A673 (cell line): ENCODE measurements around the gene ZNF142. TPM values are rescaled to one million over a fixed set of nuclear protein-coding genes. Genes with fewer than 3 reads are reported as not detected.
A peak's percentile ranks its signal among the peaks of the same experiment; 100 is the strongest.

Experiments used
- BruUV-seq: library from RNA; stranded (reverse); fragments of 400-500 nt; replicated peaks from 2 replicates; lab custom pipeline; 2021; lab: Mats Ljungman, UMichigan
- CTCF ChIA-PET: fragments of 300-600 bp; sonication (Branson Sonifier 250); formaldehyde crosslinking; loops from one replicate; lab custom pipeline; 2022; ENCODE audit warnings: antibody characterized with exemption; lab: Charles Lee
- POLR2A ChIA-PET: fragments of 300-600 bp; sonication (Branson Sonifier 250); formaldehyde crosslinking; loops from one replicate; lab custom pipeline; 2022; ENCODE audit warnings: antibody characterized with exemption; ENCODE audit not compliant: low non-redundant PET; lab: Charles Lee
- DNase-seq: peaks from one replicate; pipeline ENCODE4 v3.0.0-alpha.2; 2015; ENCODE audit warnings: low spot score
- H3K27ac ChIP-seq: fragments of 200-600 bp; sonication (generic); 2 replicates; pipeline ENCODE4 v1.5.1; 2016; ENCODE audit warnings: mixed run types, low read depth, mild to moderate bottlenecking, mixed read lengths, antibody characterized with exemption, low read length; ENCODE audit not compliant: poor library complexity, severe bottlenecking
- H3K27me3 ChIP-seq: fragments of 200-600 bp; sonication (generic); replicated peaks from 2 replicates; pipeline ENCODE4 v1.6.1; 2017; ENCODE audit warnings: mixed run types, low read depth, mild to moderate bottlenecking, mixed read lengths, antibody characterized with exemption, low read length; ENCODE audit not compliant: insufficient read depth, poor library complexity
- H3K36me3 ChIP-seq: fragments of 200-600 bp; sonication (generic); 2 replicates; pipeline ENCODE4 v1.6.1; 2016; ENCODE audit warnings: mixed run types, mild to moderate bottlenecking, mixed read lengths, antibody characterized with exemption, low read length; ENCODE audit not compliant: insufficient read depth, poor library complexity, severe bottlenecking
- H3K4me1 ChIP-seq: fragments of 200-600 bp; sonication (generic); 2 replicates; pipeline ENCODE4 v1.6.1; 2017; ENCODE audit warnings: mixed run types, mild to moderate bottlenecking, mixed read lengths, antibody characterized with exemption, low read length; ENCODE audit not compliant: insufficient read depth, poor library complexity, severe bottlenecking
- H3K4me3 ChIP-seq: fragments of 200-600 bp; sonication (generic); 2 replicates; pipeline ENCODE4 v1.5.1; 2016; ENCODE audit warnings: low read depth, mixed run types, mild to moderate bottlenecking, mixed read lengths, low read length; ENCODE audit not compliant: poor library complexity, severe bottlenecking
- H3K9me3 ChIP-seq: fragments of 200-600 bp; sonication (generic); 2 replicates; pipeline ENCODE4 v1.6.1; 2016; ENCODE audit warnings: mixed run types, low read depth, mild to moderate bottlenecking, mixed read lengths, antibody characterized with exemption, low read length; ENCODE audit not compliant: poor library complexity, severe bottlenecking
- EZH2 ChIP-seq: fragments of 200-600 bp; sonication (generic); IDR thresholded peaks from 2 replicates; pipeline ENCODE4 v1.6.1; 2017; ENCODE audit warnings: borderline replicate concordance, low read depth, mild to moderate bottlenecking, mixed read lengths, antibody characterized with exemption, low read length; ENCODE audit not compliant: poor library complexity, severe bottlenecking
- intact Hi-C: fragments of 100-400 bp; cut with micrococcal nuclease; formaldehyde crosslinking; loops from one replicate; pipeline ENCODE4 v1.10.0; 2022; ENCODE audit not compliant: unreplicated experiment
- total RNA-seq: library from RNA; stranded (reverse); gene quantifications from 2 replicates; pipeline ENCODE4 v1.2.3, GENCODE V29; 2021
- TF ChIP-seq, protein P1 (sequence below): fragments of 300-800, 200-600 bp; sonication (generic); conservative IDR thresholded peaks from 2 replicates; pipeline ENCODE4 v1.5.1; 2017; ENCODE audit warnings: low read depth, mild to moderate bottlenecking, antibody characterized with exemption, low read length, moderate library complexity, mixed read lengths

Gene ZNF142
- total RNA-seq, 1 experiment from 2014 or later, result 65.3 TPM

DNA sequence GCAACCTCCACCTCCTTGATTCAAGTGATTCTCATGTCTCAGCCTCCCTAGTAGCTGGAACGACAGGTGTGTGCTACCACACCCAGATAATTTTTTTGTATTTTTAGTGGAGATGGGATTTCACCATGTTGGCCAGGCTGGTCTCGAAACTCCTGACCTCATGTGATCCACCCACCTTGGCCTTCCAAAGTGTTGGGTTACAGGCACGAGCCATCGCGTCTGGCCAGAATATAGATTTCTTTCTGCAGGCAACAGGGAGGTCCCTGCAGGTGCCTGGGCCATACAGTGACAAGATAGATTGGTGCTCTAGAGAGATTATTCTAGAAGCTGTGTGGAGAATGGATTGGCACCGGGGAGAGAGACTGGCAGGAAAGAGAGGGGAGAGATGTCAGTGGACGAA is 38.4 kb downstream of the ZNF142 start:
- no peak overlapping the region for H3K4me3 ChIP-seq
- no peaks in the 10 kb centered on the region for H3K9me3 ChIP-seq
- POLR2A ChIA-PET, result no interaction called here
- no peak for DNase-seq
- TF ChIP-seq, protein P1, sequence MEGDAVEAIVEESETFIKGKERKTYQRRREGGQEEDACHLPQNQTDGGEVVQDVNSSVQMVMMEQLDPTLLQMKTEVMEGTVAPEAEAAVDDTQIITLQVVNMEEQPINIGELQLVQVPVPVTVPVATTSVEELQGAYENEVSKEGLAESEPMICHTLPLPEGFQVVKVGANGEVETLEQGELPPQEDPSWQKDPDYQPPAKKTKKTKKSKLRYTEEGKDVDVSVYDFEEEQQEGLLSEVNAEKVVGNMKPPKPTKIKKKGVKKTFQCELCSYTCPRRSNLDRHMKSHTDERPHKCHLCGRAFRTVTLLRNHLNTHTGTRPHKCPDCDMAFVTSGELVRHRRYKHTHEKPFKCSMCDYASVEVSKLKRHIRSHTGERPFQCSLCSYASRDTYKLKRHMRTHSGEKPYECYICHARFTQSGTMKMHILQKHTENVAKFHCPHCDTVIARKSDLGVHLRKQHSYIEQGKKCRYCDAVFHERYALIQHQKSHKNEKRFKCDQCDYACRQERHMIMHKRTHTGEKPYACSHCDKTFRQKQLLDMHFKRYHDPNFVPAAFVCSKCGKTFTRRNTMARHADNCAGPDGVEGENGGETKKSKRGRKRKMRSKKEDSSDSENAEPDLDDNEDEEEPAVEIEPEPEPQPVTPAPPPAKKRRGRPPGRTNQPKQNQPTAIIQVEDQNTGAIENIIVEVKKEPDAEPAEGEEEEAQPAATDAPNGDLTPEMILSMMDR, result no peak
- no peak for TF ChIP-seq EZH2
- H3K27ac ChIP-seq, result no peak overlapping the region
- no peaks in the 10 kb centered on the region for H3K36me3 ChIP-seq
- intact Hi-C loops, result no loop called here
- BruUV-seq, result no TSS peak
- CTCF ChIA-PET, result no interaction called here
- H3K4me1 ChIP-seq, result peaks cover 9% of the 10 kb centered on the region
- no peaks in the 10 kb centered on the region for H3K27me3 ChIP-seq

DNA sequence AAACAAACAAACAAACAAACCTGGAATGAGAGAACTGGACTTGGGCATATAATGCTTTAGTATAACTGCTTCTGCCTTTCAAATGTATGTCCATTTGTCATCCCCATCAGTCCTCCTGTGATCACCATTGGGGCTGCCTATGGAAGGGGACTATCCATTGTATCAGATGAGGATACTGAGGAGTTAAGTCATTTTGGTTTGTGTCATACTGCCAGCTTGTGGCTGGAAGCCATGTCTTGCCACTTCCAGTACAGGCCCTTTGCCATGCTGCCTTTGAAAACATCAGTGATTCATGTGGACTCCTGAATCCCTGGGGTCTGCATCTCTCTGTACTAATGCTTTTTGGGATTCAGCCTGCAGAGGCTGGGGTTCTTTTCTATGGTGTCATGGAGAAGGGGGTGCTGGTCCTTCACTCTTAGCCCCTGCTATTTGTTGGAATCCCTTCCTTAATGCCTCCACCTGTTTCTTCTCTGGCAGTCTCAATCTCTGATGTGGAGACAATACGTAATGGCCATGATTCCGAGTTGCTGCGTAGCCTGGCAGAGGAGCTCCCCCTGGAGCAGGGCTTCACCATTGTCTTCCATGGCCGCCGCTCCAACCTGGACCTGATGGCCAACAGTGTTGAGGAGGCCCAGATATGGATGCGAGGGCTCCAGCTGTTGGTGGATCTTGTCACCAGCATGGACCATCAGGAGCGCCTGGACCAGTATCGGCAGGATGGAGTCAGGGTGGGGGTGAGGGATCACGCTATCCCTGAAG is 41.1 kb downstream of the ZNF142 start:
- no peaks in the 10 kb centered on the region for H3K9me3 ChIP-seq
- intact Hi-C loops, result no loop called here
- no peak overlapping the region for H3K4me3 ChIP-seq
- TF ChIP-seq EZH2, result no peak
- TF ChIP-seq, protein P1, result 0 out of 2 replicates have a peak, but pooled peaks have one; percentile 33
- no peak overlapping the region for H3K27ac ChIP-seq
- POLR2A ChIA-PET, result no interaction called here
- H3K27me3 ChIP-seq, result no peaks in the 10 kb centered on the region
- peak; percentile 45 for DNase-seq
- peaks cover 9% of the 10 kb centered on the region for H3K4me1 ChIP-seq
- BruUV-seq, result no TSS peak
- H3K36me3 ChIP-seq, result no peaks in the 10 kb centered on the region
- CTCF ChIA-PET, result no interaction called here

DNA sequence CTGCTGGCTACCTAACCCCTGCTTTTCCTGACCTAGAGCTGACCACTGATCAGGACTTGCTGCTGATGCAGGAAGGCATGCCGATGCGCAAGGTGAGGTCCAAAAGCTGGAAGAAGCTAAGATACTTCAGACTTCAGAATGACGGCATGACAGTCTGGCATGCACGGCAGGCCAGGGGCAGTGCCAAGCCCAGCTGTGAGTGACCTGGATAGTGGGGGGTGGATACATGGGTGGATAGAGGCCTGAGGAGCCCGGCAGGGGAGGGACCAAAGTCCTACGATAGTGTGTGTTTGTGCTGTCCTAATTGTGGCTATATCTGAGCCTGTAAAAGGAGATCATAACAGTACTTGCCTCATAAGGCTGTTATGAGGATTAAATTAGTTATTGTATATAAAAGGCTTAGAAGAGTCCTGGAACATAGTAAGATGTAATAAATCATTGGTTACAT is 43.5 kb downstream of the ZNF142 start:
- H3K27ac ChIP-seq, result no peak overlapping the region
- BruUV-seq, result no TSS peak
- H3K4me3 ChIP-seq, result no peak overlapping the region
- CTCF ChIA-PET, result no interaction called here
- H3K36me3 ChIP-seq, result no peaks in the 10 kb centered on the region
- intact Hi-C loops, result no loop called here
- no peaks in the 10 kb centered on the region for H3K4me1 ChIP-seq
- DNase-seq, result no peak
- no peaks in the 10 kb centered on the region for H3K27me3 ChIP-seq
- POLR2A ChIA-PET, result no interaction called here
- TF ChIP-seq EZH2, result no peak
- TF ChIP-seq, protein P1, result no peak
- H3K9me3 ChIP-seq, result no peaks in the 10 kb centered on the region
